ENCODE data around the gene ZNF19. TPM values are rescaled to one million over a fixed set of nuclear protein-coding genes. Genes with fewer than 3 reads are reported as not detected.
A peak's percentile ranks its signal among the peaks of the same experiment; 100 is the strongest.

The ZNF19 gene
- total RNA-seq, 1 donor from 2014 or later = 7.4 TPM

GRCh38 chr16:71460236-71460635 lies 28.9 kb downstream of the ZNF19 start:
- DNase-seq (ENCODE audit: low read depth, low spot score) = no peak
- H3K4me3 Mint-ChIP-seq = peak overlapping the region; percentile 63
- no peaks in the 10 kb centered on the region for H3K9me3 Mint-ChIP-seq
- no peaks in the 10 kb centered on the region for H3K27me3 Mint-ChIP-seq (ENCODE audit: low read depth)
- H3K27ac Mint-ChIP-seq (ENCODE audit: unreplicated experiment) = no peak overlapping the region
- H3K36me3 Mint-ChIP-seq (ENCODE audit: low read depth) = peaks cover 10% of the 10 kb centered on the region
- H3K4me1 Mint-ChIP-seq = peaks cover 29% of the 10 kb centered on the region
- TF ChIP-seq CTCF (conservative IDR thresholded peaks at IDR 0.05) = no peak

- H3K36me3 Mint-ChIP-seq (ENCODE audit: low read depth) = peaks cover 17% of the 10 kb centered on the region
- no peaks in the 10 kb centered on the region for H3K27me3 Mint-ChIP-seq (ENCODE audit: low read depth)
- no peaks in the 10 kb centered on the region for H3K9me3 Mint-ChIP-seq
- peaks cover 29% of the 10 kb centered on the region for H3K4me1 Mint-ChIP-seq
- DNase-seq (ENCODE audit: low read depth, low spot score) = no peak
- H3K4me3 Mint-ChIP-seq = peak overlapping the region; percentile 23
- no peak for TF ChIP-seq CTCF (conservative IDR thresholded peaks at IDR 0.05)
- no peak overlapping the region for H3K27ac Mint-ChIP-seq (ENCODE audit: unreplicated experiment)
Measured at GRCh38 chr16:71459510-71459909, 29.6 kb downstream of the ZNF19 start.

DNA sequence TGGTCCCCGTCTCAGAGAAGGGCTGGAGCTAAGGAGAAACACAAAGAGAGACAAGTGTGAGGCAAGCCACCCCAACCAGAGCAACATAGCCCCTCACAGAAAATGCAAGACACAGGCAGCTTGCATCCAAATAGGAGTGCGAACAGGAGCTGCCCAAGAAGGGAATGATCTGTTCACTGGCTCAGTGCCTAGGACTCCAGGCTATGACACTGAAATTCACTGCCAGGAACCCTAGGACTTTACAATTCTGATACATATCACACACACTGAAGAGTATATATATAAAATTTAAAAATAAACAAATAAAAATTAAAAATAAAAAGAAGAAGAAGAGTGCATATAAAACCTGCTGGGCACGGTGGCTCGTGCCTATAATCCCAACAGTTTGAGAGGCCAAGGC lies 32.3 kb downstream of the ZNF19 start:
- peaks cover 6% of the 10 kb centered on the region for H3K9me3 Mint-ChIP-seq
- no peak for TF ChIP-seq CTCF (conservative IDR thresholded peaks at IDR 0.05)
- H3K4me1 Mint-ChIP-seq = peaks cover 17% of the 10 kb centered on the region
- H3K36me3 Mint-ChIP-seq (ENCODE audit: low read depth) = peaks cover 44% of the 10 kb centered on the region
- H3K4me3 Mint-ChIP-seq = no peak overlapping the region
- H3K27me3 Mint-ChIP-seq (ENCODE audit: low read depth) = no peaks in the 10 kb centered on the region
- no peak for DNase-seq (ENCODE audit: low read depth, low spot score)
- H3K27ac Mint-ChIP-seq (ENCODE audit: unreplicated experiment) = no peak overlapping the region

GRCh38 chr16:71453036-71453435 lies 36.1 kb downstream of the ZNF19 start:
- peaks cover 81% of the 10 kb centered on the region for H3K36me3 Mint-ChIP-seq (ENCODE audit: low read depth)

GRCh38 chr16:71449020-71449419 lies 40.1 kb downstream of the ZNF19 start:
- Mint-ChIP-seq H3K9me3 (peaks cover 41% of the 10 kb centered on the region), H3K27me3 (ENCODE audit: low read depth) (no peaks in the 10 kb centered on the region), H3K36me3 (ENCODE audit: low read depth) (peaks cover 73% of the 10 kb centered on the region), H3K27ac (ENCODE audit: unreplicated experiment) (no peak overlapping the region), H3K4me1 (no peaks in the 10 kb centered on the region), H3K4me3 (no peak overlapping the region)
- TF ChIP-seq CTCF (conservative IDR thresholded peaks at IDR 0.05) = no peak
- no peak for DNase-seq (ENCODE audit: low read depth, low spot score)

More at GRCh38 chr16:71453036-71453435, 36.1 kb downstream of the ZNF19 start:
- DNase-seq (ENCODE audit: low read depth, low spot score) = no peak
- Mint-ChIP-seq H3K27me3 (ENCODE audit: low read depth) (no peaks in the 10 kb centered on the region), H3K4me3 (no peak overlapping the region), H3K27ac (ENCODE audit: unreplicated experiment) (no peak overlapping the region), H3K4me1 (no peaks in the 10 kb centered on the region), H3K9me3 (peaks cover 26% of the 10 kb centered on the region)
- no peak for TF ChIP-seq CTCF (conservative IDR thresholded peaks at IDR 0.05)
